ENCODE measurements around the gene OR4X2. TPM values are rescaled to one million over a fixed set of nuclear protein-coding genes. Genes with fewer than 3 reads are reported as not detected.
"Not testable (repeated sequence)": the region's sequence is repeated elsewhere in the genome, so short reads cannot be mapped to it uniquely, and the experiment has no call there.

OR4X2 gene, protein sequence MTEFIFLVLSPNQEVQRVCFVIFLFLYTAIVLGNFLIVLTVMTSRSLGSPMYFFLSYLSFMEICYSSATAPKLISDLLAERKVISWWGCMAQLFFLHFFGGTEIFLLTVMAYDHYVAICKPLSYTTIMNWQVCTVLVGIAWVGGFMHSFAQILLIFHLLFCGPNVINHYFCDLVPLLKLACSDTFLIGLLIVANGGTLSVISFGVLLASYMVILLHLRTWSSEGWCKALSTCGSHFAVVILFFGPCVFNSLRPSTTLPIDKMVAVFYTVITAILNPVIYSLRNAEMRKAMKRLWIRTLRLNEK
- polyA plus RNA-seq (2011; rRNA removed) = not detected in 2 replicates
- polyA minus RNA-seq (2011; rRNA and poly(A)+ RNA removed) = not detected in 2 replicates

DNA sequence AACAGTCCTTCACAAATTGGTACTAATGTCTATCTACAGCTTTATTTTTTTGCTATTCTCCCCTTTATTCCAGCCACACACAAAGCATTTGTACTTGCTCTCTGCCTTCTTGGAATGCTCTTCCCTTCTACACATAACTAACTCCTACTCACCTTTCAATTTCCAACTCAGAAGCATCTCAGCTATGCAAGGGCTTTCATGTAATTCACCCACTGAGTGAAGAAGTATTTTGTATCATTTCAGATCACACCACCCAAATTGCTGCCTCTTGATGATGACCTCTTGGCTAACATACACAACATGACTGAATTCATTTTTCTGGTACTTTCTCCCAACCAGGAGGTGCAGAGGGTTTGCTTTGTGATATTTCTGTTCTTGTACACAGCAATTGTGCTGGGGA, at the start of gene OR4X2:
Gene OR4X2 (plus strand): TSS at position 301 of the 400 bp plus-strand sequence. CDS start 0 bp downstream, at position 301.
- ChIA-PET CTCF (no interaction called here), POLR2A (no interaction called here)
- no peak within 1 kb of the TSS for H3K27ac ChIP-seq (ENCODE audit: low read depth, low read length)
- no peak within 1 kb of the TSS for H3K4me3 ChIP-seq (ENCODE audit: low read depth, low read length)
- TF ChIP-seq, protein P1, sequence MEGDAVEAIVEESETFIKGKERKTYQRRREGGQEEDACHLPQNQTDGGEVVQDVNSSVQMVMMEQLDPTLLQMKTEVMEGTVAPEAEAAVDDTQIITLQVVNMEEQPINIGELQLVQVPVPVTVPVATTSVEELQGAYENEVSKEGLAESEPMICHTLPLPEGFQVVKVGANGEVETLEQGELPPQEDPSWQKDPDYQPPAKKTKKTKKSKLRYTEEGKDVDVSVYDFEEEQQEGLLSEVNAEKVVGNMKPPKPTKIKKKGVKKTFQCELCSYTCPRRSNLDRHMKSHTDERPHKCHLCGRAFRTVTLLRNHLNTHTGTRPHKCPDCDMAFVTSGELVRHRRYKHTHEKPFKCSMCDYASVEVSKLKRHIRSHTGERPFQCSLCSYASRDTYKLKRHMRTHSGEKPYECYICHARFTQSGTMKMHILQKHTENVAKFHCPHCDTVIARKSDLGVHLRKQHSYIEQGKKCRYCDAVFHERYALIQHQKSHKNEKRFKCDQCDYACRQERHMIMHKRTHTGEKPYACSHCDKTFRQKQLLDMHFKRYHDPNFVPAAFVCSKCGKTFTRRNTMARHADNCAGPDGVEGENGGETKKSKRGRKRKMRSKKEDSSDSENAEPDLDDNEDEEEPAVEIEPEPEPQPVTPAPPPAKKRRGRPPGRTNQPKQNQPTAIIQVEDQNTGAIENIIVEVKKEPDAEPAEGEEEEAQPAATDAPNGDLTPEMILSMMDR (IDR thresholded peaks at IDR 0.05; ENCODE audit: low read depth, low read length) = no peak
- H3K9me3 ChIP-seq (ENCODE audit: control insufficient read depth, insufficient read depth, low read length) = no peaks in the 10 kb centered on the region
- H3K27me3 ChIP-seq (ENCODE audit: control insufficient read depth, insufficient read depth, low read length) = no peaks in the 10 kb centered on the region
- DNase-seq (ENCODE audit: low read depth, low spot score) = no peak

DNA sequence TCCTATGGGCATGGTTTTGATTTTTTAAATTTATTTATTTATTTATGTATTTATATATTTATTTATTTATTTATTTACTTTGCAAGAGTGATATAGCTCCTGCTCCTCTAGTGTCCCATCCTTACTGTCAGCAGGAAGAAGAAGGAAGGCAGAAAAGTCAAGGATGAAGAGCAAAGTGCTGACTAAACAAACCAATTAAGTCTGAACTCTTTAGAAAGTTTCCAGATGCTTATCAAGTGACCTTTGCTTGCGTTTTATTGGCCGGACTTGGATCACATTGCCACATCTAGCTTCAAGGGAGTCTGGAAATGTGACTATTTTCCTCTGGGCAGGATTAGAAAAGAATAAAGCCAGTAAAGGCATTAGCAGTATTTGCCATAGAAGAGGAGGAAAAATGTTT, 37.0 kb upstream of the OR4X2 start:
- Histone ChIP-seq H3K27ac (ENCODE audit: low read depth, low read length) (no peak overlapping the region), H3K27me3 (ENCODE audit: control insufficient read depth, insufficient read depth, low read length) (no peaks in the 10 kb centered on the region), H3K9me3 (ENCODE audit: control insufficient read depth, insufficient read depth, low read length) (no peaks in the 10 kb centered on the region), H3K4me3 (ENCODE audit: low read depth, low read length) (no peak overlapping the region)
- TF ChIP-seq, protein P1 (IDR thresholded peaks at IDR 0.05; ENCODE audit: low read depth, low read length) = no peak
- no peak for DNase-seq (ENCODE audit: low read depth, low spot score)
- ChIA-PET CTCF (no interaction called here), POLR2A (no interaction called here)

DNA sequence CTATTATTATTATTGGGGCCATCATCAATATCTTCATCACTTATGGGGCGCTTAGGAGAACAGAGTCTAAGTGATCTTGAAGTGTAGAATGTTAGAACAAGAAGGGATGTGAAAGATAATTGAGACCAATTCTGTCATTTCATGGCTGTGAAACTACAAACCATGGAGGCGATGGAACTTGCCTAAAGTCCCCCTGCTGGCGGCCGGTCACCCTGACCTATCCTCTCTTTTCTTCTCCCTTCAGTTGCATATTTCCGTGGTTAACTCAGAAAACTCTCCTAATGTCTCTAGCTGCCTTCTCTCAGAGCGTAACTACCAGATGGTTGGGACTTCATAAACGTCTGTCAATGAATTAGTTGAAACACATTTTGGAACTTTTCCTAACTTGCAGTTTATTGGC, 34.9 kb upstream of the OR4X2 start:
- Histone ChIP-seq H3K4me3 (ENCODE audit: low read depth, low read length) (no peak overlapping the region), H3K9me3 (ENCODE audit: control insufficient read depth, insufficient read depth, low read length) (no peaks in the 10 kb centered on the region), H3K27me3 (ENCODE audit: control insufficient read depth, insufficient read depth, low read length) (no peaks in the 10 kb centered on the region), H3K27ac (ENCODE audit: low read depth, low read length) (no peak overlapping the region)
- ChIA-PET POLR2A (no interaction called here), CTCF (interaction anchor here (1.2 kb wide), 1 partner anchor 38 kb away, joined by 3 read pairs; no protein-coding TSS in a partner anchor)
- DNase-seq (ENCODE audit: low read depth, low spot score) = no peak
- TF ChIP-seq, protein P1 (IDR thresholded peaks at IDR 0.05; ENCODE audit: low read depth, low read length) = peak; percentile 24; the same call in 1 of the 2 replicates

DNA sequence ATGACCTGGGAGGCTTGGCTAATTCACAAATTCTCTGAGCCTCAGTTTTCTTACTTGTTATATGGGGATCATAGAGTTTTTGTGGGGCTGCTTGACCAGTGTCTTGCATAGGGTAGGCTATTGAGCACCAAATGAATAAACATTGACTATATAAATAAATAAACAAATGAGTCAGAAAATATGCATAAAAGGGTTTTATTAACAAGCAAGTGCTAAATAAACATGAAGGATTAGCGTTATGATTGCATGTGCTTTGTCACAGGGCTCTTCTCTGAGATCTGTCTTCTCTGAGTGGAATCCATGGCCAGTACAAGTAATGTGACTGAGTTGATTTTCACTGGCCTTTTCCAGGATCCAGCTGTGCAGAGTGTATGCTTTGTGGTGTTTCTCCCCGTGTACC, 28.4 kb upstream of the OR4X2 start, which contains the start of gene OR4B1:
Gene OR4B1 (plus strand): TSS at position 301 of the 400 bp plus-strand sequence. CDS start 0 bp downstream, at position 301.
- Histone ChIP-seq H3K4me3 (ENCODE audit: low read depth, low read length) (no peak within 1 kb of the TSS), H3K27ac (ENCODE audit: low read depth, low read length) (no peak within 1 kb of the TSS), H3K27me3 (ENCODE audit: control insufficient read depth, insufficient read depth, low read length) (no peaks in the 10 kb centered on the region), H3K9me3 (ENCODE audit: control insufficient read depth, insufficient read depth, low read length) (no peaks in the 10 kb centered on the region)
- no peak for DNase-seq (ENCODE audit: low read depth, low spot score)
- TF ChIP-seq, protein P1 (IDR thresholded peaks at IDR 0.05; ENCODE audit: low read depth, low read length) = no peak
- CTCF ChIA-PET = no interaction called here
- POLR2A ChIA-PET = no interaction called here

DNA sequence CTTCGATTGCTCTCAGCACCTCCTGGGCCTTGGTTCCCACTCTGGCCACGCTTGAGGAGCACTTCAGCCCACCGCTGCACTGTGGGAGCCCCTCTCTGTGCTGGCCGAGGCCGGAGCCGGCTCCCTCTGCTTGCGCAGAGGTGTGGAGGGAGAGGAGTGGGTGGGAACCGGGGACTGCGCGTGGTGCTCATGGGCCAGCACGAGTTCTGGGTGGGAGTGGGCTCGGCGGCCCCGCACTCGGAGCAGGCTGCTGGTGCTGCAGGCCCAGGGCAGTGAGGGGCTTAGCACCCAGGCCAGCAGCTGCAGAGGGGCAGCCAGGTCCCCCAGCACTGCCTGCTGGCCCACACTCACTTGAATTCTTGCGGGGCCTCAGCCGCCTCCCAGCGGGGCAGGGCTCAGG, 16.1 kb upstream of the OR4X2 start:
- DNase-seq (ENCODE audit: low read depth, low spot score) = no peak
- no peaks in the 10 kb centered on the region for H3K27me3 ChIP-seq (ENCODE audit: control insufficient read depth, insufficient read depth, low read length)
- ChIA-PET CTCF (no interaction called here), POLR2A (no interaction called here)
- H3K27ac ChIP-seq (ENCODE audit: low read depth, low read length) = no peak overlapping the region
- TF ChIP-seq, protein P1 (IDR thresholded peaks at IDR 0.05; ENCODE audit: low read depth, low read length) = no peak
- no peak overlapping the region for H3K4me3 ChIP-seq (ENCODE audit: low read depth, low read length)
- H3K9me3 ChIP-seq (ENCODE audit: control insufficient read depth, insufficient read depth, low read length) = peaks cover 8% of the 10 kb centered on the region; the same call in 1 of the 2 replicates

DNA sequence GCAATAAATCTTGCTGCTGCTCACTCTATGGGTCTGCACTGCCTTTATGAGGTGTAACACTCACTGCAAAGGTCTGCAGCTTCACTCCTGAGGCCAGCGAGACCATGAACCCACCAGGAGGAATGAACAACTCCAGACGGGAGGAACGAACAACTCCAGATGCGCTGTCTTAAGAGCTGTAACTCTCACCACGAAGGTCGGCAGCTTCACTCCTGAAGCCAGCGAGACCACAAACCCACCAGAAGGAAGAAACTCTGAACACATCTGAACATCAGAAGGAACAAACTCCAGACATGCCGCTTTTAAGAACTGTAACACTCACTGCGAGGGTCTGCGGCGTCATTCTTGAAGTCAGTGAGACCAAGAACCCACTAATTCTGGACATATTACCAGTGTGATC, 14.8 kb upstream of the OR4X2 start:
- H3K27me3 ChIP-seq (ENCODE audit: control insufficient read depth, insufficient read depth, low read length); H3K4me3 ChIP-seq (ENCODE audit: low read depth, low read length); POLR2A ChIA-PET; H3K9me3 ChIP-seq (ENCODE audit: control insufficient read depth, insufficient read depth, low read length); CTCF ChIA-PET; H3K27ac ChIP-seq (ENCODE audit: low read depth, low read length); DNase-seq (ENCODE audit: low read depth, low spot score): not testable (repeated sequence)

Measured in AG04450 (cell line).